ENCODE measurements around the gene AK3. TPM values are rescaled to one million over a fixed set of nuclear protein-coding genes. Genes with fewer than 3 reads are reported as not detected.
"Not testable (repeated sequence)": the region's sequence is repeated elsewhere in the genome, so short reads cannot be mapped to it uniquely, and the experiment has no call there.

Gene AK3
- total and polyA plus RNA-seq, 2 donors (not counting 1 experiment from before 2014, with no cell fraction given) = 66.3 to 90.3 TPM

DNA sequence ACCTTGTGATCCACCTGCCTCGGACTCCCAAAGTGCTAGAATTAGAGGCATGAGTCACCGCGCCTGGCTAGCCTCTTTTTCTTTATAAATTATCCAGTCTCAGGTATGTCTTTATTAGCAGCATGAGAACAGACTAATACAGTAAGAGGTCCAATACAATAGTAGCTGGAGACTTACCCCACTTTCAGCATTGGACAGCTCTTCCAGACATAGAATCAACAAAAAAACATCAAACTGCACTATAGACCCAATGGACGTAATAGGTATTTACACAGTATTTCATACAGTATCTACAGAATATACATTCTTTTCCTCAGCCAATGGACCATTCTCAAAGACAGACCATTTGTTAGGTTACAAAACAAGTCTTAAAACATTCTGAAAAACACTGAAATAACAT is 45.6 kb upstream of the AK3 start:
- Histone ChIP-seq H3K4me3 (replicated peaks in 1 of 4; ENCODE audit: control extremely low read depth in 1 of 4, insufficient read depth in 1 of 4, low read depth in 3 of 4, low read length in 4 of 4) (no peak overlapping the region), H4K20me1 (ENCODE audit: control insufficient read depth, extremely low read depth, insufficient read depth, low read length) (no peaks in the 10 kb centered on the region), H3K4me1 (ENCODE audit: control insufficient read depth, extremely low read depth, insufficient read depth, low read length) (no peaks in the 10 kb centered on the region), H3K4me2 (ENCODE audit: extremely low read depth, insufficient read depth, low read length) (no peak overlapping the region), H3K27ac (ENCODE audit: insufficient read depth, low read length) (no peak overlapping the region), H2AFZ (ENCODE audit: low read length) (no peak overlapping the region), H3K9ac (ENCODE audit: insufficient read depth, low read length) (no peak overlapping the region), H3K27me3 (ENCODE audit: control insufficient read depth, insufficient read depth, low read length) (no peaks in the 10 kb centered on the region), H3K36me3 (ENCODE audit: control insufficient read depth, insufficient read depth, low read length) (no peaks in the 10 kb centered on the region), H3K79me2 (ENCODE audit: control insufficient read depth, insufficient read depth, low read length) (no peaks in the 10 kb centered on the region), H3K9me3 (ENCODE audit: control insufficient read depth, insufficient read depth, low read depth, low read length) (no peaks in the 10 kb centered on the region)
- TF ChIP-seq, protein P1, sequence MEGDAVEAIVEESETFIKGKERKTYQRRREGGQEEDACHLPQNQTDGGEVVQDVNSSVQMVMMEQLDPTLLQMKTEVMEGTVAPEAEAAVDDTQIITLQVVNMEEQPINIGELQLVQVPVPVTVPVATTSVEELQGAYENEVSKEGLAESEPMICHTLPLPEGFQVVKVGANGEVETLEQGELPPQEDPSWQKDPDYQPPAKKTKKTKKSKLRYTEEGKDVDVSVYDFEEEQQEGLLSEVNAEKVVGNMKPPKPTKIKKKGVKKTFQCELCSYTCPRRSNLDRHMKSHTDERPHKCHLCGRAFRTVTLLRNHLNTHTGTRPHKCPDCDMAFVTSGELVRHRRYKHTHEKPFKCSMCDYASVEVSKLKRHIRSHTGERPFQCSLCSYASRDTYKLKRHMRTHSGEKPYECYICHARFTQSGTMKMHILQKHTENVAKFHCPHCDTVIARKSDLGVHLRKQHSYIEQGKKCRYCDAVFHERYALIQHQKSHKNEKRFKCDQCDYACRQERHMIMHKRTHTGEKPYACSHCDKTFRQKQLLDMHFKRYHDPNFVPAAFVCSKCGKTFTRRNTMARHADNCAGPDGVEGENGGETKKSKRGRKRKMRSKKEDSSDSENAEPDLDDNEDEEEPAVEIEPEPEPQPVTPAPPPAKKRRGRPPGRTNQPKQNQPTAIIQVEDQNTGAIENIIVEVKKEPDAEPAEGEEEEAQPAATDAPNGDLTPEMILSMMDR (conservative IDR thresholded peaks at IDR 0.05 in 1 of 2, IDR thresholded peaks at IDR 0.05 in 1 of 2; ENCODE audit: low read depth in 1 of 2, low read length in 2 of 2) = no peak
- no peak for TF ChIP-seq EZH2 (IDR thresholded peaks at IDR 0.05; ENCODE audit: low read length, missing control alignments)
- no peak for DNase-seq (ENCODE audit: low read depth in 2 of 2)

DNA sequence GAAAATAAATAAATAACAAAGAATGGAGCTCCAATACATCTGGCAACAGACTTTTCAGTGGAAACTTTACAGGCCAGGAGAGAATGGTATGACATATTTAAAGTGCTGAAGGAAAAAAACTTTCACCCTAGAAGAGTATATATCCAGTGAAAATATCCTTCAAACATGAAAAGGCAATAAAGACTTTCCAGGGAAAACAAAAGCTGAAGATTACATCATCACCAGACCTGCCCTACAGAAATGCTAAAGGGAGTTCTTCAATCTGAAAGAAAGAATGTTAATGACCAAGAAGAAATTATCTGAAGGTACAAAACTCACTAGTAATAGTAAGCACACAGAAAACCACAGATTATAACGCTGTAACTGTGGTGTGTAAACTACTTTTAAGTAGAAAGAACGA is 43.4 kb upstream of the AK3 start:
- Histone ChIP-seq H3K9me3 (ENCODE audit: control insufficient read depth, insufficient read depth, low read depth, low read length) (no peaks in the 10 kb centered on the region), H2AFZ (ENCODE audit: low read length) (no peak overlapping the region), H3K36me3 (ENCODE audit: control insufficient read depth, insufficient read depth, low read length) (no peaks in the 10 kb centered on the region), H4K20me1 (ENCODE audit: control insufficient read depth, extremely low read depth, insufficient read depth, low read length) (no peaks in the 10 kb centered on the region), H3K4me1 (ENCODE audit: control insufficient read depth, extremely low read depth, insufficient read depth, low read length) (no peaks in the 10 kb centered on the region), H3K27ac (ENCODE audit: insufficient read depth, low read length) (no peak overlapping the region), H3K79me2 (ENCODE audit: control insufficient read depth, insufficient read depth, low read length) (no peaks in the 10 kb centered on the region), H3K27me3 (ENCODE audit: control insufficient read depth, insufficient read depth, low read length) (no peaks in the 10 kb centered on the region), H3K9ac (ENCODE audit: insufficient read depth, low read length) (no peak overlapping the region), H3K4me3 (replicated peaks in 1 of 4; ENCODE audit: control extremely low read depth in 1 of 4, insufficient read depth in 1 of 4, low read depth in 3 of 4, low read length in 4 of 4) (no peak overlapping the region), H3K4me2 (ENCODE audit: extremely low read depth, insufficient read depth, low read length) (no peak overlapping the region)
- no peak for DNase-seq (ENCODE audit: low read depth in 2 of 2)
- TF ChIP-seq, protein P1 (conservative IDR thresholded peaks at IDR 0.05 in 1 of 2, IDR thresholded peaks at IDR 0.05 in 1 of 2; ENCODE audit: low read depth in 1 of 2, low read length in 2 of 2) = no peak
- no peak for TF ChIP-seq EZH2 (IDR thresholded peaks at IDR 0.05; ENCODE audit: low read length, missing control alignments)

DNA sequence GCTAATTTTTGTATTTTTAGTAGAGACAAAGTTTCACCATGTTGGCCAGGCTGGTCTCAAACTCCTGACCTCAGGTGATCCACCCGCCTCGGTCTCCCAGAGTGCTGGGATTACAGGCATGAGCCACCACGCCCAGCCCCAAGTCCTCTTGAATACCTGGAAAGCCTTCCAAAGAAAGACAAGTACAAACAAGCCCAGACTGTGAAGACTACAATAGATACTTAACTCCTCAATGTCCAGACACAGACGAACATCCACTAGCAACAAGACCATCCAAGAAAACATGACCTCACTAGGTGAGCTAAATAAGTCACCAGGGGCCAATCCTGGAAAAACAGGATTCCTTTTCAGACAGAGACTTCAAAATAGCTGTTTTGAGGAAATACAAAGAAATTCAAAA is 42.2 kb upstream of the AK3 start:
- H3K4me2 ChIP-seq (ENCODE audit: extremely low read depth, insufficient read depth, low read length) = not testable (repeated sequence)

More for the DNA sequence above, 42.2 kb upstream of the AK3 start:
- H3K36me3 ChIP-seq (ENCODE audit: control insufficient read depth, insufficient read depth, low read length); H3K9me3 ChIP-seq (ENCODE audit: control insufficient read depth, insufficient read depth, low read depth, low read length); DNase-seq (ENCODE audit: low read depth in 2 of 2); H2AFZ ChIP-seq (ENCODE audit: low read length); H3K79me2 ChIP-seq (ENCODE audit: control insufficient read depth, insufficient read depth, low read length); H3K27ac ChIP-seq (ENCODE audit: insufficient read depth, low read length); H3K4me1 ChIP-seq (ENCODE audit: control insufficient read depth, extremely low read depth, insufficient read depth, low read length); H4K20me1 ChIP-seq (ENCODE audit: control insufficient read depth, extremely low read depth, insufficient read depth, low read length); H3K4me3 ChIP-seq (replicated peaks in 1 of 4; ENCODE audit: control extremely low read depth in 1 of 4, insufficient read depth in 1 of 4, low read depth in 3 of 4, low read length in 4 of 4); H3K9ac ChIP-seq (ENCODE audit: insufficient read depth, low read length); H3K27me3 ChIP-seq (ENCODE audit: control insufficient read depth, insufficient read depth, low read length): not testable (repeated sequence)
